ENCODE measurements around the gene NPEPL1.

The NPEPL1 gene

DNA sequence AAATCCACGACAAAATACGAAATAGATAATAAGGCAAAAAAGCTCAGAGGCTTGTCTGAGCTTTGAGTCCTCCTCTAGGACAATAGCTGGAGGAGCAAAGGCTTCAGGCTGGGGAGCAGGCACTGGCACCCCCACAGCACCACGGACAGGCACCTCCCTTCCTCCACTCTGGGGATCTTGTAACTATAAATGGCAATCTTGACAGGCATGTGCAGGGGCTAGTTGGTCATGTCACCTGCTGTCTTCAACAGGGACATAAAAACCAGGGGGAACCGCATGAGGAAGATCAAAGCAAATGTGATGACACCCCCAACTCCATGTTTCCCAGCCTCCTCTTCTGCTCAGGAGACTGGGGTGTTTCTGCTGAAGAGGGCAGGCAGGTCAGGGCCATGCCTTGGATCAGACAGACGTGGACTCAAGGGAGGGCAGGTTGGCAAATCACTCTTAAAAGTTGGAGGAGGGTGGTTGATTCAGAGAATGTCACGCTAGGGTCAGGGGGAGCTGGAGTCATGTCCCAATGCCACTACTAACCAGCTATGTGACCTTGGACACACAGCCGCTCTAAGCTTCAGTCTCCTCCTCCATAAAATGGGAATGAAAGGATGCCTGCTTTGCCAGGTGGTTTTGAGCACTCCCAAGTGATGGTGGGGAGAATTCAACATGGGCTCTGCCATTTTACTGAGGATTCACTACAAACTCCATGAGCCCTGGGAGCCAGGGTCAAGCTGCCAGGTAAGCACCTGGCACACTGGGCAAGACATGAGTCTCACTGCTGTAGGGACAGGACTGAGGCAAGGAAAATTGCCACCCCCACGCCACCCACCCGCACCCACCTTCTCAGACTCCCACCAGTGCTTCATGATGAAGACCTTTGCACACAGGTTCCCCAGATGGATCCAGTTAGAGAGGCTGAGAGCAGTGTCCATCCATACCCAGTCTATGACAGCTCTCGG lies 48.0 kb downstream of the NPEPL1 start:
- FAIRE-seq, result no peak
- DNase-seq (ENCODE audit: insufficient read length, low spot score), result no peak
- TF ChIP-seq, protein P1, sequence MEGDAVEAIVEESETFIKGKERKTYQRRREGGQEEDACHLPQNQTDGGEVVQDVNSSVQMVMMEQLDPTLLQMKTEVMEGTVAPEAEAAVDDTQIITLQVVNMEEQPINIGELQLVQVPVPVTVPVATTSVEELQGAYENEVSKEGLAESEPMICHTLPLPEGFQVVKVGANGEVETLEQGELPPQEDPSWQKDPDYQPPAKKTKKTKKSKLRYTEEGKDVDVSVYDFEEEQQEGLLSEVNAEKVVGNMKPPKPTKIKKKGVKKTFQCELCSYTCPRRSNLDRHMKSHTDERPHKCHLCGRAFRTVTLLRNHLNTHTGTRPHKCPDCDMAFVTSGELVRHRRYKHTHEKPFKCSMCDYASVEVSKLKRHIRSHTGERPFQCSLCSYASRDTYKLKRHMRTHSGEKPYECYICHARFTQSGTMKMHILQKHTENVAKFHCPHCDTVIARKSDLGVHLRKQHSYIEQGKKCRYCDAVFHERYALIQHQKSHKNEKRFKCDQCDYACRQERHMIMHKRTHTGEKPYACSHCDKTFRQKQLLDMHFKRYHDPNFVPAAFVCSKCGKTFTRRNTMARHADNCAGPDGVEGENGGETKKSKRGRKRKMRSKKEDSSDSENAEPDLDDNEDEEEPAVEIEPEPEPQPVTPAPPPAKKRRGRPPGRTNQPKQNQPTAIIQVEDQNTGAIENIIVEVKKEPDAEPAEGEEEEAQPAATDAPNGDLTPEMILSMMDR (IDR thresholded peaks at IDR 0.05; ENCODE audit: insufficient read depth, missing control alignments), result no peak

DNA sequence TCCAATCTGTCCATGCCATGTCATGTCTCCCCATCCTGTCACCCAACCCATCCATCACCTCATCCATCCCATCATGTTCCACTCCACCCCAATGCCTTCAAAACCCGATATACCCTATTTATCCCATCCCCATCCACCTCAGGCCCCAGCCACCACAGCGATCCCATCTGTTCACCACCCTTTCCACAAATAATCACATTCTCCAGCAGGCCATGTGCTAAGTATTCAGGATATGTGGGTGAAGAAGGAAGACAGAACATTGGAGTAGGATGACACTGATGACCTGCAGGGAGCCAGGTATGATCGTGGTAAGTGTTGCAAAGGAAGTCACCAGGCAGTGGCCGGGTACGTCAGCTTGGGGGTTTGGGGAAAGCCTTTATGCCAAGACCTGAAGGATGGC lies 48.8 kb downstream of the NPEPL1 start:
- FAIRE-seq (no peak), DNase-seq (ENCODE audit: insufficient read length, low spot score) (no peak)
- TF ChIP-seq, protein P1 (IDR thresholded peaks at IDR 0.05; ENCODE audit: insufficient read depth, missing control alignments), result no peak

DNA sequence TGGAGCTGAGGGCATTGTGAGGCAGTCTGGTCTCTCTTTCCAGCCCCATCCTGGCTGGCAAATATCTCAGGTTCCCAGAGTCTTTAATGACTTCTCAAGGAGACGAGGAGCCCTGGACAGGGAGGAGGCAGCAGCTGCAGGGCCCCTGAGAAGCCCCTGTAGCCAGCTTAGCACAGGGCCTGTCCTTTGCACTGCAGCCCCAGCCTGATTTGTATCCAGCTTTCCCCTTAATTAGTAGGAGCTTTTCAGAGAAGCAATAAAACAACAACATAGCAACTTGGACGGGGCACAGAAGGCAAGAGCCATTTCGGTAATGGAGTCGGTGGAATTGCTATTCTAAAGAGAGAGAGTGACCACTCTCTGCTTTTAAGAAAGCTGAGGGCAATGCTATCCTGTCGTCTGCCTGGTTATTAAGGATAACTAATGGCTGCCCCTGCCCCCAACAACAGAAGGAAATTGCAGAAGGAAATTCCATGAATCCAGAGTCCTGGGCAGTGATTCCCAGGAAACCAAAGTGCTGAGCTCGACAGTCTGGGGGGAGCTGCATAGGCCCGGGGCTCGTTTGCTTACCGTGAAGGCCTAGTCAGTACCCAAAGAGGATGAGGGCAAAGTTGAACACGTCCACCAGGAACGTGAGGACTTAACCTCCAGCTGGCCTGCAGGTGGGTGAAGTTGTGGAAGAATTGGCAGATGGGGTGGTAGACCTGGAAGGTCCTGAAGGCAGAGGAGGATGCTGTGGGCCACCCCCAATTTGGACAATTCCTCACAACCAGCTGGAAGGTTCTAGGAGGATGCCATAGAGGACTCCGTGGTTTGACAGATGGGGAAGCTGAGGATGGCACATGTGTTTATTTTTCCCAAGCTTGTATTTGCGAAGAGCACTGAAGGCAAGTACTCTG lies 50.3 kb downstream of the NPEPL1 start:
- TF ChIP-seq, protein P1 (IDR thresholded peaks at IDR 0.05; ENCODE audit: insufficient read depth, missing control alignments), result no peak
- DNase-seq (ENCODE audit: insufficient read length, low spot score), result no peak
- no peak for FAIRE-seq

DNA sequence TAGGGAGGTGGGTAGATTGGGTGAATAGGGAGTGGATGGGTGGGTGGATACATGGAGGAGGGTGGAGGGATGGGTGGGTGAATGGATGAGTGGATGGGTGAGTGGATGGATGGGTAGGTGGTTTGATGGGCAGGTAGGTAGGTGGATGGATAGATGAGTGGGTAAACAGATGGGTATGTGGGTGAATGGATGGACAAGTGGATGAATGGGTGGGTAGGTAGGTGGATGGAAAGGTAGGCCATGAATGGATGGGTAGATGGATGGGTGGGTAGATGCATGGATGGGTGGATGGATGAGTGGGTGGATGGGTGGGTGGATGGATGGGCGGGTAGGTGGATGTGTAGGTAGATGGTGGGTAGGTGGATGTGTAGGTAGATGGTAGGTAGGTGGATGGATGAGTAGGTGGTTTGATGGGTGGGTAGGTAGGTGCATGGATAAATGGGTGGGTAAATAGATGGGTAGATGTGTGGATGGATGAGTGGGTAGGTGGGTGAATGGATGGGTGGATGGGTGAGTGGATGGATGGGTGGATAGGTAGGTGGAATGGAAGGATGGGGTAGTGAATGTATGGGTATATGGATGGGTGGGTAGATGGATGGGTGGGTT lies 51.4 kb downstream of the NPEPL1 start:
- TF ChIP-seq, protein P1 (IDR thresholded peaks at IDR 0.05; ENCODE audit: insufficient read depth, missing control alignments), result no peak
- FAIRE-seq (no peak), DNase-seq (ENCODE audit: insufficient read length, low spot score) (no peak)

DNA sequence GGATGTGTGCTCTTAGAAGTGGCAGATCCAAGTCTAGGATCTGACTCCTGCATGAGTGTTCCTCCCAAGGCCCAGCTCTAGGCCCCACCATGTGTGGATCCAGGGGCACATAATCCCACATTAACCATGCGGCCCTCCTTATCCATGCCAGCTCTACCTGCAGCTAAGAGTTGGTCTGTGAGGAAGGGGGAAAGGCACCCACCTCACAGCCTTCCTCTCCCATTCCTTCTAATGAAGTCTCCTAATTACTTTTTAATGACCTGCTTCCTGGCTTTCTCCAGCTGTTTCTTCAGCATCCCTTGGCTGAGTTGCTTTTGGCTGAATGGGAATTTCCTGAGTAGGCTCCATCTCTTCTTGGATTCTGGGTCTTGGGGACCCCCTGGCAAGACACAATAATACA lies 52.2 kb downstream of the NPEPL1 start:
- FAIRE-seq (no peak), DNase-seq (ENCODE audit: insufficient read length, low spot score) (no peak)

DNA sequence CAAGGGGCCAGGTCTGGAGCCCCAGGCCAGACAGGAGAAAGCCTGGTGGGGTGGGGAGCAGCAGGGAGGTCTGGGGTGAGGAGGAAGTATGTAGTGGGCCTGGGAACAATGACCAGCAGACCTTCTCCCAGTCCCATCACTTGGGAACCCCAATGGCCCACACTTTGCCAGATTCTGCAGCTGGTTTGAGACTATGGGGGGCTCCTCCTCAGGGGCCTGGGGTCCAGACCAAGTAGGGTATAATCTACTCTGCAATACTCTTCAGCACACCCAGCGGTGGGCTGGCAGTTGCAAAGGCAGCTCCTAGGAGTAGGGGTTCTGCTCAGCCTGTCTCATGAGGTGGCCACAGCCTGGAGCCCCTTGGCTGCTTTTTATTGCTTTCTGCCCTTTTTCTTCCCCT lies 52.8 kb downstream of the NPEPL1 start:
- FAIRE-seq (no peak), DNase-seq (ENCODE audit: insufficient read length, low spot score) (no peak)
- TF ChIP-seq, protein P1 (IDR thresholded peaks at IDR 0.05; ENCODE audit: insufficient read depth, missing control alignments), result no peak

More for the DNA sequence above, 52.2 kb downstream of the NPEPL1 start:
- TF ChIP-seq, protein P1 (IDR thresholded peaks at IDR 0.05; ENCODE audit: insufficient read depth, missing control alignments), result no peak

Data from D721Med (cell line).